ENCODE measurements around the gene ATXN10.

The ATXN10 gene

DNA sequence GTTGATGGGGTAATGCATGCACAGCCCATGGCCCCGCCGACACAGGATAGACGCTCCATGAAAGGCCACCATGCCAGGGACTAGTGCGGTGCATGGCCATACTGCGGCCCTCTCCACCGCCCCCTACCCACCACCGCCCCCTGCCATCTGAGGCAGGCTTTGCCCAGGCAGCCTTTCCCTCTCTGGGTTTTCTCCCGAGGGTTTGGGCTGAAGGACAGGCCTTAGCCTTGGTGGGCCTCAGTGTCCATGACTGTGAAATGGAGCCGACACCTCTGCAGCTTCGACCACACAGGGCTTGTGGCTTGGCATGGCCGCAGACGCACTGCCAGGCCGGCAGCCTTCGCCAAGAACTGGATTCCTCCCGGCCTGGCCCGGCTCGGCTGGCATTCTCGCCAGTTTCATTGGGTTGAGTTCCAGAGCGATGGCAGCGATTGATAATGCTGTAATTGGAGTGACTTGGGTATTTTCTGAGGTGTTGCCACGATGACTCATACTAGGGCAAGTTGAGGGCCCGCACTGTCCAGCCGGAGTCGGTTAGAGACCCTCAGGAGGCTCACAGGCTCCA, 194.0 kb downstream of the ATXN10 start:
- no peak for DNase-seq

DNA sequence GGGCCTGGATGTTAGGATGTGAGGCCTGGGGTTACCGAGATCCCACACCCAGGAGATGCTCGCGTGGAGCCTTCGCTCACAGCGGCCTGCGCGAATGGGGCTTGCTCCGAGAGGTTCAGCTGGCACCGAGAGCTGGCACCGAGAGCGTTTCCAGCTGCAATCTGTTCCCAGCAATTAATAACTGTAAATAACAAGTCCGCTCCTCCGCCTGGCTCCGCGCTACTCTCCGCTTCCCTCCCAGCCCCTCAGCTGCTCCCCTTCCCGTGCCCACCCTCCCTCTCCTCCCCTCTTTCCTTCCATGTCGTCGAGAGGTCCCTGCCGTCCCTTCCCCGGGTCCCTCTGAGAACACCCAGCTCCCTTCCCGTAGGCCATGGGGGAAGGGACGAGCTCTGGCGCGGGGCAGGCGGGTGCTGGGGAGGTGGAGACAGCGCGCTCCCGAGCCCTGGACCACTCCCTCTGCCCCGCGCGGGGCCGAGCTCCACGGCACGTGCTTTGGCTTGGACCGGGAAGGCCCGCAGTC, 194.6 kb downstream of the ATXN10 start:
- no peak for DNase-seq

DNA sequence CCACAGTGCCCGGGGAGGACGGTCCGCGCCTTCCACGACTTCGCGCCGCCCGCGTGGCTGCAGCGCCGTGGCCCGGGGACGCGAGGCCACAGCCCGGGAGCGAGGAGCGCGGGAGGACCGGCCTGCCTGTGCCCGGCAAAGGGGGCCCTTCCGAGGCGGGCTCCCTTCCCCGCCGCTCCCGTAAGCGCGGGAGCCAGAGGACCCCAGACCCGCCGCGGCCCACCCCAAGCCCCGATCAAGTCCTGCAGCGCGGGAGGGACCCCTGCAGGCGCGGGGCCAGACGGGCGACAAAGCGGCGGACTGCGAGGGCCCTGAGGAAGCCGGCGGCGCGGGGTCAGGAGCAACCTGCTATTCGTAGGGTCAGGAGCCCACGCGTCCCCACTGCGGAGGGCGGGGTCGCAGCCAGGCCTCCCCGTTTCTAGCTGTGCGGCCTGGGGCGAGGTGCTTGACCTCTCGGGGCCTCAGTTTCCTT, 195.0 kb downstream of the ATXN10 start:
- DNase-seq: no peak

DNA sequence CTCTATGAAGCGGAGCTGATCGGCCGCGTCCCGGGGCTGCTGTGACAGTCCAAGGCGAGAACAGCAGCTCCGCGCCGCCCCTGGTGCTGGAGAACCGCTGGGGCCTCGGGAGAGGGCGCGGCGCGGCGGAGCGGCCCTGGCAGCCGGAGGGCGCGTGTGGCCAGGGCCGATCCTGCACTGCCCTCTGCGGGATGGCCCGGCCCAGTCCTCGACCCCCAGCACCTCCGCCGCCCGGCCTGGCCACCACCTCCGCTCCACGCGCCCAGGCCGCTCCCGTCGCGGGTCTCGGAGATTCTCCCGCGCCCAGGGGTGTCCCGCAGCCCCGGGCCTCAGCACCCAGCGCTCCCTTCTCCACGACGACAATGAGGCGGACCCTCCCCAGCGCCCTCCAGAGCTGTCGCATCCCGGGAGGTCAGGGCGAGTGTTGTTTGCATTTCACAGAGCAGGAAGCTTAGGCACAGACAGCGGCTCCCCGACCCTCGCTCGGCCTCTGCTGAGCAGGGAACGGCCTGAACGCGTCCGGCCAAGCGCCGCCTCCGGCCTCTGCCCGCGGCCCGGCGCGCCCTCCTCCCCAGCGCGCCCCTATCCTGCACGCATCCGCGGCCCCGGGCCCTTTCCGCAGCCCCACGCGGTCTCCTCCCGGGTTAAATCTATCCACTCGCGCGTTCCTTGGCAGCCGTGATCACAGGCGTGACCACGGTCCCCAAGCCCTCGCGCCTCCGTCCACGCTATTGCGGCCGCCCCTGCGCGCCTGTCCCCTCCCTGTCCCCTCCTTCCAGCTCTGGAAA, 195.7 kb downstream of the ATXN10 start:
- no peak for DNase-seq

DNA sequence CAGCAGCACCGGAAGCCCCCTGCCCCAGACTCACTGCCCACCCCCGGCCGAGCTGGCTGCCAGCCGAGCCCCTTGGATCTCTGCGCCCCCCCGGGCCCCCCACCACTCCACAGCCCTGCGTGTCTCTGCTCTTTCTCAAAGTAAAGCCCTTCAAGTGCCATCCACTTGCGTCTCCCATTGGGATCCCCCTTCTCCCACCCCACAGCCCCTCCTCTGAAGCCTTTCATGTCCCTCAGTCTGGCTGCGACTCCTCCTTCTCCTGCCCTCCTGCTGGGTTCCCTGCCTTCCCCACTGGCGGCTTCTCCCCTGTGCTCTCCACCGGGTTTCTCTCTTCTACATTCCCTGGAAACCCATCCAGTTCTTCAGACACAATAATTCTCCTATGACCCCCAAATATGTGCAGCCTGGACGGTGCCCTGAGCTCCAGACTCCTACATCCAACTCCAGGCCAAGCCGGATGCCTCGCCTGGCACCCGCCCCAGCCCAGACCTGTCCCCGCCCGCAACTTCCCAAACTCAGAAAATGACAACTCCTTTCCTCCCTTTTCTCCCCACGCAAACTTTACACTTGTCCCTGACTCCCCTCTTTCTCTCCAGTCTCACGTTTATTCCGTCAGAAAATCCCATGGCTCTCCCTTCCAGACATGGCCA, 196.4 kb downstream of the ATXN10 start:
- no peak for DNase-seq

DNA sequence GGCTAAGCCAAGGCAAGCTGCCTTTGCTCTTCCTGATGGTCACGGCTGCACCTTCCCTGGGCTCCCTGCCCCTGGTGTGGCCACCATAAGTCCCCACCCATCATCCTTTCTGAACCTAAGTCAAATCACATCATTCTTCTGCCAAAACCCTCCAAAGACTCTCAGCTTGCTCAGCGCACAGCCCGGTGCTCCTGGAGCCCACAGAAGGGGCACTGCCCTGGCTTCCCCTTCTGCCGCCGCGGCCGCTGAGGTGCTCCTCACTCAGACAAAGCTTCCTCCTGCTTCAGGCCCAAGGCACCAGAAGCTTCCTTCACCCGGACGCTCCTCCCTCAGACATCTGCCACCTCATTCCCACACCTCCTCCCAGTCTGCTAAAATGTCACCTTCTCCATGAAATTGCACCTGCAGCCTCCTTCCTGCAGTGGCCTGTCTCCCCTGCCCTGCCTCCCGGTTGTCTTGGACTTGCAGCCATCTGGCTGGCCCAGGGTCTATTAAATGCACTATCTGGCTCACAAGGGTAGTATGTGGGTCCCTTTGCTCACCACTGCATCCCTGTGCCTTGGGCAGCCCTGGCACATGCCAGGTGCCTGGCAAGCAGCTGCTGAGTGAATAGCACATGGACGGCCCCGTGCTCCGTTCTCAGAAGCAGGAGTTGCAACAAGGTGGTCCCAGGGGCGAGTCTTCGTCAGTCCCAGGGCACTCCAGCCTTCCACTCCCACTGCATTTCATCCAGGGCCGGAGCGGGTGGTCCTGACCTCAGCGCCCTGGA, 197.1 kb downstream of the ATXN10 start:
- no peak for DNase-seq

DNA sequence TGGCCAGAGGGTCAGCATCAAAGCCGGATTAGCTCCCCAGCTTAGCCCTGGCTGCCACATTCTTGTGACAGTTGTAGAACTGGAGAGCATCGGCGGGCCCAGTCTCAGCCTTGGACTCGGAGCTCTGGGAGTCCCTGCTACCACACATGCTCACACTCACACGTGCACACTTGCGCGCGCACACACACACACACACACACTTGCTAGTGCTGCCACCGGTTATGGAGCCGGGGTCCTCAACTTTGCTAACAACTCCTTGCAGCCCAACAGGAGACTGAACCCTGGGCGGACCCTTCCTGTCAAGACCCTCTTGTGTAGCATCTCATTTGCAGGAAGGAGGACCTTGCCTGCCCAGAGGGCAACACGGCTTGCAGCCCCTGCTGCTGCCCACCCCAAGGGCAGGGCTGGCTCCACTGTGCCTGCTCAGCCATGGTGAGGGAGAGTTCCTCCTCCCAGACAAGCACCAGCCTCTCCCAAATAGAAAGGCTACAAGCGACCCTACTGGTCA, 197.8 kb downstream of the ATXN10 start:
- no peak for DNase-seq

DNA sequence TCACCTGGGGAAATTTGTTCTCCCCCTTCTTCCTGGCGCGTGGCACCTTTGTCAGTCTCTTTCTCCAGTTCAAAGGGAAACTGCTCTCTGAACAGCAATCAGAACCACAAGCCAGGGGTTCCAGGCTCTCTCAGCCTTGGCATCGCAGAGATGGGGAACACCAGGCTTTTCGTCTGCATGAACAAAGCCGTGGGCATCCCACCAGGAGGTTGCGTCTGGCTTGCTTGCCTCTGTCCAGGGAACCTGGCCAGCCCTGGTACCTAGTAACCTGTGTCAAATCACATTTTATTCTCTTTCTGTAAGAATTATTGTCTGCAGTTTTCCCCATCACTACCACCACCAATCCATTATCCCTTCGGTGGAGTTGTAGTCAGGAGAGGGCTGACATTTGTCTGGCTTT, 198.4 kb downstream of the ATXN10 start:
- no peak for DNase-seq

DNA sequence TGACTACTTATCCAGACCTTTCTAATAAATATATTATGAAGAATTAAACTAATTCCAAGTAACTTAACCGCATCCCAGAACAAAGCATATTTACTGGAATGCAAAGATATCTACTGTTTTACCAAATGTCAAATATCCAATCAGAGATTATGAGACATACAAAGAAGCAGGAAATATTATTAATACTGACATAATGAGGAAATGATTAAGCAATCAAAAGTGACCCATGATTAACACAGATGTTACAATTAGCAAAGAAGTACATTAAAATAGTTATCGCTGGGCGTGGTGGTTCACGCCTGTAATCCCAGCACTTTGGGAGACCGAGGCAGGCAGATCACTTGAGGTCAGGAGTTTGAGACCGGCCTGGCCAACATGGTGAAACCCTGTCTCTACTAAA, 200.1 kb downstream of the ATXN10 start:
- no peak for DNase-seq

DNA sequence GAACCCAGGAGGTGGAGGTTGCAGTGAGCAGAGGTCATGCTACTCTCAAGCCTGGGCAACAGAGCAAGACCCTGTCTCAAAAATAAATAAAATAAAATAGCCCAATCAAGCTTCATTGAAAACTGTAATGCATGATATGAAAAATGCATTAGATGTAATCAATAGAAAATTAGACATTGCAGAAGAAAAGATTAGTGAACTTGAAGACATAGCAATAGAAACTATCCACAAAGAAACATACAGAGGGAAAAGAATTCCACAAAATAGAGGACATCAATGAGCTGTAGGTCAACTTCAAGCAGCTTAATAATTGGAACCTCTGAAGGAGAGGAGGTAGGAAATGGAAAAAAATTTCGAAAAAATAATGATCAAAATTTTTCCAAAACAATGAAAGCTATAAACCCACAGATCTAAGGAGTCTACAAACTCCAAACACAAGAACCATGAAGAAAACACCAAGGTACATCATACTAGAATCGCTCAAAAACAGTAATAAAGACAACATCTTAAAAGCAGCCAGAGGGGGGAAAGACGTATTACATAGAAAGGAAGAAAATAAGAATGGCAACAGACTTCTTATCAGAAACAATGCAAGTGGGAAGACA, 201.1 kb downstream of the ATXN10 start:
- no peak for DNase-seq

DNA sequence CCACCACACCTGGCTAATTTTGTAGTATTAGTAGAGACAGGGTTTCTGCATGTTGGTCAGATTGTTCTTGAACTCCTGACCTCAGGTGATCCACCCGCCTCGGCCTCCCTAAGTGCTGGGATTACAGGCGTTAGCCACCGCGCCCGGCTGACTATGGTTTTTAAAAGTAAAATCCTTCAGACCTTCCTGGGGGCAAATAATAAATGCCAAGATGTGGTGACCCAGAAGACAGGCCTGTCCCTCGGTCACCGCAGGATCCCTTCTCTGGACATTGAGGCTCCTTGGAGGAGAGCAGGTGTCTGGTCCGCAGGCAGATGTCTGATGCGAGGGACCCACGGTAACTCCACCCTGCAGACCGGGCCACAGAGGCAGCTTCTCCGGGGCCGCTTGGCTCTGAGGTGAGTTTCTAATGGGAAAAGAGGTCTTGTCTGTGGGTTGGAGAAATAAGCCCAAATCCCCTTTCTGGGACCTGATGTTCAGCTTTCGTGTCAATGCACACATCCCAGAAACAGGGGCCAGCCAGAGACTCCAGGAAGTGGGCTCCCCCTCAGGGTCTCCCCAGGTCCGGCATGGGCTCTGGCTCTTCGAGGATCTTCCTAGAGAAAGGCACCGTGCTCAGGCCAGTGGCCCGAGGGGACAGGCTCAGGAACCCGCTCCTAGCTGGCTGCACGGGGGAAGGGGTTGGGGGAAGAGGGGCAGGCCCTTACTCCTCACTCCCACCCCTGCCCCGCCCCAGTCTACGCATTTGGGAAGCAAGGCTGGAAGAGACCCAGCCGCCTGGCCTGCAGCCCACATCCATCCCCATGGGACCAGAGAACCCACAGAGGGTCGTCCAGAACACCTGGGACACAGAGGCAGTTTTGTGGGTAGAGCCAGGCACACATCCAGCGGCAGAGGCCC, 204.8 kb downstream of the ATXN10 start:
- DNase-seq: no peak

DNA sequence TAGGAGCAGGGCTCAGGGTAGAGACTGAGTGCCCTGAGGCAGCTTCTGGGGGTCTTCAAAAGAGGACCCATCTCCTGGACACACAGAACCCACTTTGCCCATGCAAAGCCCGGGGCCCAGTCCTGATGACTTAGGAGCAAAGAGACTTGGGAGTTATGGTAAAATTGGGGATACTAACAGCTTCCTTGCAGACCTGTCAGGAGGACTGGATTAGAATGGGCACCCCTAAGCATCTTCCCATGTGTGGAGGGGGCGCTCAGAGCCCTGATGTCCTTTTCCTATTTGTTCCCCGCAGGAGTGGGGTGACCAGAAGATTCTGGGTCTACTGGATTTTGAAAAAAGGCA, 205.4 kb downstream of the ATXN10 start:
- DNase-seq: no peak

DNA sequence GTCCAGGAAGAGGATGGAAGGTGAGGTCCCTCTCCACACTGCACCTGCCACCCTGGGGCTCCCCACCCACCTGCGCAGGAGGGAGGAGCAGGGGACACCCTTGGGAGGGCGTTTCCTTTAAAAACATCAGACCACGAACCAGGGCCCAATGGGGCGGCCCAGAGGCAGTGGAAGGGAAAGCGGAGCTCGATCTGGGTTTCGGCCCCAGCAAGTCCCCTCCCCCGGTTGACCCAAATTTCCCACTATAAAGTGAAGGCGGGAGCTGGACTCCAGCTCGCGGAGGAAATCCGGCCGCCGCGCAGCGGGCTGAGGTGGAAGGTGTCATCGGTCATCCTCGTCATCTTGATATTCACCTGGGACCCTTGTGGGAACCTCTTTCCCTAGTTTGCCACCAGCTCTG, 206.0 kb downstream of the ATXN10 start:
- no peak for DNase-seq

DNA sequence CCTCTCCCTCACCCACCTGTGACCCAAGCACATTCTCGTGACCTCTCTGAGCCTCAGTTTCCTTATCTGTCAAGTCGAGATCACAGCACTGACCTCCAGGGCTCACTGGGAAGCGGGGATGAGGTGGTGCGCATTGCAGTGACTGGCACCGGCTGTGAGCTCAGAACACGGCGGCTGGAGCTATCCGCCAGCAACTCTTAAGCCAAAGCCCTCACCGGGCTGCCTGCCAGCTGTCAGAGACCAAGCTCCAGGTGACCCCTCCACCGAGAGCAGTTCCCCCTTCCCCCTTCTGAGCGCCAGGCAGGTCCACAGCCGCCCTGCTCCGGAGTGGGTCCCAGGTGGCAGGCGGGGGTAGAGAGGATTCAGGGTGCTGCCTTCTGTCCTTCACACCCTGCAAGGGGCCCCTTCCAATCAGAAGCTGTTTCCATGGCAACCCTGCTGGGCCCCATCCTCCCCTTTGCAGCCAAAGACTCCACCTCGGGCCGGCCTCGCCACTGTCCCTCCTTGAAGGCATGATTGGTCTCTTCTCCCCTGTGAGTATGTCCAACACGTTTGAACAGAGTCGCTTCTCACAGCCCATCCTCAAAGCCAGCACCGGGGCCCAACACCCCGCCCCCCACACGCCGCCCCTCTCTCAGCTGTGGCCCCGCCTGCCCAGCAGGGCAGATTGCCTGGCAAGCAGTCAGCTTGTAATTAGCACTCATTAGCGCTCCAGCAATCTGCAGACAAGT, 206.6 kb downstream of the ATXN10 start:
- DNase-seq: peak; percentile 22

DNA sequence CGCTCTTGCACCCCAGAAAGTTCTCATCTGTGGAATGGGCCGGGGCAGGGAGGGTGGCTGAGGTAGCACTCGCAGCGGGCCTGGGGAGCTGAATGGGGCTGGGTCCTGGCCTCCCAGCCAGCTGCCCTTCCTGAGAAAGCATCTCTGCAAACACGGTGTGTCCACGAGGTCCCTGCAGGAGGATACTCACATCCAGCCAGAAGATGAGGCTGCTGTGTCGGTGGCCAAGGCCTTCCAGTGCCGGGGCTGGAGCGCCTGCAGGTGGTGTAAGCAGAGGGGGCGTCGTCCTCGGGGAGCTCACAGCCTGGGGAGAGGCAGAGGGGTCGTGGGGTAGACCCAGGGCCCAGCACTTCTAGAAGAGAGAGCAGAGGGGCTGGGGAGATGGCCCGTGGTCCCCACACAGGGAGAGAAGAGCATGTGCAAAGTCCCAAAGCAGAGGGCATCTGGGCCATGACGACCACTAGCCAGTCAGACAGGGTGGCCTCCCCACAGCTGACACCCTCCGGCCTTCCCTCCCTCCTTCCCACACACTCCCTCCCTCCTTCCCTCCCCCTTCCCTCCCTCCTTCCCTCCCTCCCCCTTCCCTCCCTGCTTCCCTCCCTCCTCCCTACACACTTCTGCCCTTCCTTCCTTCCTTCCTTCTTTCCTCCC, 207.4 kb downstream of the ATXN10 start:
- DNase-seq: no peak

DNA sequence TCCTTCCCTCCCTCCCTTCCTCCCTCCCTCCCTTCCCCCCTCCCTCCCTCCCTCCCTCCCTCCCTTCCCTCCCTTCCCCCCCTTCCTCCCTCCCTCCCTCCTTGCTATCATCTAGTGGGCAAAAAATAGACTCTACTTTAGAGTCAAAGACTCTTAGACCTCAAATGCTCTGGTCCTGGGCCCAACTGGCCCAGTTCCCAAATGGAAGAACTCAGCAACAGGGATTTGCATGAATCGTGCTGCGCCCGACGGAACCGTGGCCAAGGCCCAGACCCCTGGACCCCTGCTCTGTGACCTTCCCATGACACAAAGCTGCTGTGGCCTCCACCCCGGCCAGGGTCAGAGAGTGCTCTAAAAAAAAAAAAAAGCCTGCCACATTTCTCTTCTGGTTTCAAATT, 207.9 kb downstream of the ATXN10 start:
- no peak for DNase-seq

DNA sequence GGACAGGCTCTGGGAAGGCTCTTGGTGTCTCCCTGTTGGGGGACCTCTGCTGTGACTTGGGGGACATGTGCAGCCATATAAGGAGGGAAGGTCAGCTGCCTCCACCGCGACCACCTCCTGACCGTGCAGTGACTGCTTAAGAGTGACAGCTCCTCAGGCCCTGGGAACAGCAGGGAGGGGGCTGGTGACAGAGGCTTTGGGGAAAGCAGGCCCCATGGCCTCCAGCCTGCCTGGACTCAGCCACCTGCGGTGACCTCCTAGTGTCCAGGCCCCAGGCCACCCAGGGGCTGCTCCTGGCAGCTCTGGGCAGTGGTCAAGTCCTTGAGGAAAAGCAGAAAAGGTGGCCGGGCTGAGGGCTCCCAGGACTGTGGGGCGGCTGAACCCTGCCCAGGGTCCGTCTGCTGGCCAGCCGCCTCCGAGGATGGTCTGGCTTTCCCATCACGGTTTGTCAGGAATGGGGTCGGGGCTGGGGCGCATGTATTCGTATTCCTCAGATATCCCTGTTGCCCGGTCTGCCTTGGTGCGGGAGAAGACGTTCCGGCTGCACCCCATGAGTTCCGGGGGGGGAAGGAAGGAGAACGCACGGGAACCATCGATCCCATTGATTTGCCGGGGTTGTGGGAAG, 208.6 kb downstream of the ATXN10 start:
- DNase-seq: no peak

DNA sequence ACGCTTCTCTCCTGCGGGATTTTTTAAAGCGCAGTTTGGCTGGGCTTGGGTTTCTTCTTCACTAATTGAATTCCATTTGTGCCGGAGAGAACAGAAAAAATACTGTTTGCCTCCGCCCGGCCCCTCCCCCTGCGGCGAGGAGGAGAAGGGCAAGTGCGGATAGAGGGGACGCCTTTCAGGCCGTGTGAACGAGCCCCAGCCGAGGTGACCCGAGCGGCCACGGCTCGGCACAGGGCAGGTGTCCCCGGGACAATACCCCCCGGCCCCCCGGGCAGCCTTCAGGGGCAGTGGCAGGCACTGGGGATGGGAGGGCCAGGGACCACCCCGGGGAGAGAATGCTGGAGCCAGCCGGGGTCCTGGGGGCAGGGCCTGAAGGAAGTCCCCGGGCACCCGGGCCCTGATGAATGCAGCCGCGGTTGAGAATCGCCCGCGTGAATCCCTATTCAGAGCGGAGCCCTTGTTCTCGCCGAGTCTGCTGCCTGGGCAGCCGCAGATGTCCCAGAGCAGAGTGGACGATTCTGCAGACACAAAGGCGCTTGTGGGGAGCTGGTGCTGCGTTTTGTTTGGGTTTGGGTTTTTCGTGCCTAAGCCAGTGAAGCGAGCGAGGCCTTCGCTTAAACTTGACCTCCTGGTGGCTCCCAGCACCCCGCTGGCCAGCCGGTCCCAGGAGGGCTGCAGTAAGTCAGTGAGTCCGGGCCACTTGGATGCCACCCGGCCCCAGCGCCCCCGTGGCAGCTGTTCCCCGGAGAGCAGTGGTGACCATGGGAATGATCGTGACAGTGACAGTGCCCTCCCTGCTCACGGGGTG, 209.3 kb downstream of the ATXN10 start:
- no peak for DNase-seq

DNA sequence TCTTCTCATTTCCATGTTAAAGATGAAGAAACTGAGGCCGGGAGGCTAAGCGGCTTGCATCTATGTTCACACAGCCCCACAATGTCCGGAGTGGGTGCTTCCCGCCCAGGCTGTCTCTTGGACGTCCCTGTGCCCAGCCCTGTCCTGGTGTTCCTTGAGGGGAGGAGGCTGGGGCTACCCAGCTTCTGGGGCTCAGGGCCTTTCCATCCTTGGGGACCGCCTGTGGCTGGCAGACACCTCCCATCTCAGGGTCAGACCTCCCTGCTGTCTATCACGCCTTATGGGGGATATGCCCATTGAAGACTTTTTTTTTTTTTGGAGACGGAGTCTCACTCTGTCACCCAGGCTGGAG, 209.9 kb downstream of the ATXN10 start:
- DNase-seq: no peak
